Measurements from ENCODE around the gene DENND5B. TPM values are rescaled to one million over a fixed set of nuclear protein-coding genes. Genes with fewer than 3 reads are reported as not detected.

DENND5B gene
- total and polyA plus RNA-seq, 10 donors: 4.5 to 42.5 (median 24.6) TPM

GRCh38 chr12:31603546-31604009 lies 12.6 kb upstream of the DENND5B start:
- intact Hi-C loops (cut with DNase I; ENCODE audit: low total_unique reads): no loop called here

DNA sequence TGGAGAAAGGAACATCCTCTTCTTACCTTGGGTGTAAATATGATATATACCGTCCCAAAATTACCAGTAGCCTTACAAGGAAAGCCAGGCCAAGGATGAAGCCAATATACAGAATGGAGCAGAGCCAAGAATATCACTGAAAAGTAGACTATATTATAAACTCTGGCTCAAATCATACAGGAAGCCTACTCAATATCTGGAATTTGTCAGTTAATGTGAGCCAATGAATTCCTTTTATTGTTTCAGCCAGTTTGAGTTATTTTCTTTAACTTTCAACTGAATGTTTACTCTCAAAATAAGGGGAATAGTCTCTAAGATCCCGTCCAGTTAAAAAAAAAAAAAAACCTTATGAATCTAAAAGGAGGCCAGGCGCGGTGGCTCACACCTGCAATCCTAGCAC lies 9.8 kb upstream of the DENND5B start:
- Histone ChIP-seq H3K4me3 (no peak overlapping the region), H3K27me3 (replicated peaks in 1 of 7) (no peaks in the 10 kb centered on the region), H3K27ac (no peak overlapping the region), H3K9me3 (no peaks in the 10 kb centered on the region), H3K36me3 (no peaks in the 10 kb centered on the region), H3K4me1 (peaks cover 0 to 41% (median 20%) of the 10 kb centered on the region in 6 donors)
- intact Hi-C loops (cut with DNase I; ENCODE audit: low total_unique reads): no loop called here
- TF ChIP-seq POLR2AphosphoS5 (IDR thresholded peaks at IDR 0.05) (no peak), POLR2A (IDR thresholded peaks at IDR 0.05) (no peak), CTCF (IDR thresholded peaks at IDR 0.05 in 8 of 11, conservative IDR thresholded peaks at IDR 0.05 in 3 of 11) (no peak)
- DNase-seq: no peak
- 88 to 94% (median 92%) methylated on average over 4 of the region's 4 CpGs for WGBS, 5 donors

More at GRCh38 chr12:31603546-31604009, 12.6 kb upstream of the DENND5B start:
- whole genome bisulfite sequencing, 5 donors: 61 to 69% (median 68%) methylated on average over 3 of the region's 3 CpGs
- Histone ChIP-seq H3K4me1 (peaks cover 0 to 37% (median 18%) of the 10 kb centered on the region in 6 donors), H3K36me3 (no peaks in the 10 kb centered on the region), H3K9me3 (peaks cover 4 to 27% (median 23%) of the 10 kb centered on the region in 8 donors), H3K4me3 (no peak overlapping the region), H3K27me3 (replicated peaks in 1 of 7) (no peaks in the 10 kb centered on the region), H3K27ac (peak overlapping the region in 6 of 8 donors; percentile 24 to 80 (median 64))
- no peak for DNase-seq
- TF ChIP-seq CTCF (IDR thresholded peaks at IDR 0.05 in 8 of 11, conservative IDR thresholded peaks at IDR 0.05 in 3 of 11) (no peak), POLR2AphosphoS5 (IDR thresholded peaks at IDR 0.05) (peak in 1 of 3 donors; percentile 41), POLR2A (IDR thresholded peaks at IDR 0.05) (no peak)

- no peak for DNase-seq
- Histone ChIP-seq H3K9me3 (no peaks in the 10 kb centered on the region), H3K4me3 (no peak overlapping the region), H3K27me3 (replicated peaks in 1 of 7) (no peaks in the 10 kb centered on the region), H3K36me3 (no peaks in the 10 kb centered on the region), H3K27ac (no peak overlapping the region), H3K4me1 (peaks cover 0 to 41% (median 20%) of the 10 kb centered on the region in 6 donors)
- 67 to 72% (median 70%) methylated on average over 5 of the region's 5 CpGs for WGBS, 5 donors
- TF ChIP-seq POLR2AphosphoS5 (IDR thresholded peaks at IDR 0.05) (no peak), POLR2A (IDR thresholded peaks at IDR 0.05) (no peak), CTCF (IDR thresholded peaks at IDR 0.05 in 8 of 11, conservative IDR thresholded peaks at IDR 0.05 in 3 of 11) (no peak)
- intact Hi-C loops (cut with DNase I; ENCODE audit: low total_unique reads): no loop called here
These were observed 9.3 kb upstream of the DENND5B start for GRCh38 chr12:31600252-31600651.

- intact Hi-C loops (cut with DNase I; ENCODE audit: low total_unique reads): no loop called here
- Histone ChIP-seq H3K27ac (peak overlapping the region in 7 of 8 donors; percentile 26 to 78 (median 67)), H3K36me3 (no peaks in the 10 kb centered on the region), H3K27me3 (replicated peaks in 1 of 7) (no peaks in the 10 kb centered on the region), H3K4me3 (no peak overlapping the region), H3K4me1 (peaks cover 0 to 41% (median 20%) of the 10 kb centered on the region in 6 donors), H3K9me3 (no peaks in the 10 kb centered on the region)
- DNase-seq: no peak
- no peak for TF ChIP-seq POLR2AphosphoS5 (IDR thresholded peaks at IDR 0.05)
- TF ChIP-seq POLR2A (IDR thresholded peaks at IDR 0.05): no peak
- no peak for TF ChIP-seq CTCF (IDR thresholded peaks at IDR 0.05 in 8 of 11, conservative IDR thresholded peaks at IDR 0.05 in 3 of 11)
- 50 to 74% (median 64%) methylated on average over 4 of the region's 4 CpGs for WGBS, 5 donors
These were observed 8.1 kb upstream of the DENND5B start for GRCh38 chr12:31599053-31599452.
